Retinal pigment epithelial cell (primary cell): Measurements from ENCODE around the gene PAK6.
A peak's percentile ranks its signal among the peaks of the same experiment; 100 is the strongest.

Source experiments
- DNase-seq: peaks from one replicate; pipeline ENCODE4 v3.0.0-alpha.2; 2010; ENCODE audit warnings: low read depth
- H3K4me3 ChIP-seq: 2 replicates; pipeline ENCODE4 v1.5.1; 2011; ENCODE audit warnings: mild to moderate bottlenecking, low read length, control low read depth, moderate library complexity
- CTCF ChIP-seq: conservative IDR thresholded peaks from 2 replicates; pipeline ENCODE4 v1.5.1; 2011; ENCODE audit warnings: low read depth, low read length, control low read depth, inconsistent platforms

Gene PAK6

DNA sequence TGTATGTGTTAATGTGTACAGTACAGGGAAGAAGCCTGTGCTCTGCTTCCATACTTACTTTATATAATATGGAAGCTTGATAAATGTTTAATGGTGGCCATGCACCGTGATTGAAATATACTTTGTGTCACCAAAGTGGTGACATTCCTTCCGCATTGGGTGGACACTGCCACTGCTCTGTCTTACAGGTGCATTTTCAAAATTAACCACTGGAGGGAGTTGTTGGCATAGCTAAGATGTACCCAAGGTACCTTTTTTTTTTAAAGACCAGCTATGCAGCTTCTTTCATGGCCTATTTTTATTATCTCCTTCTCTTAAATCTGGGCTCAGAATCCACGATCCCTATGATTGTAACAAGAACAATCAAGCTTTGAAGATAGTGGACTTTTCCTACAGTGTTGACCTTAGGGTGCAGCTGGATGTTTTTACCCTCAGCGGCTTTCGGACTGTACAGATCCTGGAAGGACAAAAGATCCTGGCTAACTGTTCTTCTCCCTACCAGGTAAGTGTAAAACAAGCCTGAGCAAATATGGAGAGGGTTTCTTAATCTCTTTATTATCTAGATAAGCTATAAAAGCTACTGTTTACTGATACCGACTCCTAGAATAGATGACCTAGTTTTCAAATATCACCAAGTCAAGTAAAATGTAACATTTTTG, 21.6 kb upstream of the PAK6 start:
- peak; percentile 35 for DNase-seq
- TF ChIP-seq CTCF: peak; percentile 77
- H3K4me3 ChIP-seq: no peak overlapping the region

DNA sequence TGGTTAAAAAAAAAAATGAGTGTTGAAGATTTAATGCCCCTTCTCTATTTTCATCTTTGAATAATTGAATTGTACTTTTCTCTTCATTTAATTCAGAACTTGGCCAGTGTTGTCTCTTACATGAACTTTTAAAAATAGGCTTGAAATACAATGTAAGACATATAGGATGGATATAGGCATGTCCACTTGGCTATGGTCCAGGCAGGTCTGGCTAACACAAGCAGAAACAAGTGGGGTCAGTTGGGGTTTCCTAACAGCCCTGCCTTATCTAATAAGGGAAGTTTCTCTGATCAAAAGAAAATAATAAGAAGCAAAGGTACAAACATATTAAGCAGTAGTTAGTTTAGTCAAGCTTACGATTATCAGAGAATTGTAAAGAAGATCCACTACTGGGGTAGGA, 19.1 kb upstream of the PAK6 start:
- DNase-seq: no peak

GRCh38 chr15:40222131-40222530, 16.7 kb upstream of the PAK6 start:
- no peak for DNase-seq
- TF ChIP-seq CTCF: no peak
- H3K4me3 ChIP-seq: no peak overlapping the region

More for the DNA sequence above, 19.1 kb upstream of the PAK6 start:
- TF ChIP-seq CTCF: no peak
- no peak overlapping the region for H3K4me3 ChIP-seq

DNA sequence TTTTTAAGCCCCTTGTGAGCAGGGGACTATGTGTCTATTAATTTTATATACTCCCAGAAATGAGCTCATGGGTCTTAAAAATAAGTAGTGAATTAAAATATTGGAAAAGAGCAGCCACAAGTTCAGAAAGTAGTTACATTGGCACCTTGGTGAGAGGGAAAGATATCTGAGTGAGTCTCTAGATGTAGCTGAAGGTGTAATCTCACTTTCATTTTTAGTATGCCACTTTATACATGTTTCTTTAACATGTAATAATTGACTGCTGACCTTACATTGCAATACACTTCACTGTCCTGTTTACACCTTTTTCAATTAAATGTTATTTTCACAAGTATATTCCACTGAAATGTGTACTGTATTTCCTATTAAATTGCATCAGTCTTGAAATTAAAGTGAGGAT, 12.1 kb upstream of the PAK6 start:
- no peak for TF ChIP-seq CTCF
- no peak for DNase-seq
- no peak overlapping the region for H3K4me3 ChIP-seq

GRCh38 chr15:40229316-40229715, 9.5 kb upstream of the PAK6 start:
- no peak for DNase-seq
- H3K4me3 ChIP-seq: no peak overlapping the region
- TF ChIP-seq CTCF: no peak

DNA sequence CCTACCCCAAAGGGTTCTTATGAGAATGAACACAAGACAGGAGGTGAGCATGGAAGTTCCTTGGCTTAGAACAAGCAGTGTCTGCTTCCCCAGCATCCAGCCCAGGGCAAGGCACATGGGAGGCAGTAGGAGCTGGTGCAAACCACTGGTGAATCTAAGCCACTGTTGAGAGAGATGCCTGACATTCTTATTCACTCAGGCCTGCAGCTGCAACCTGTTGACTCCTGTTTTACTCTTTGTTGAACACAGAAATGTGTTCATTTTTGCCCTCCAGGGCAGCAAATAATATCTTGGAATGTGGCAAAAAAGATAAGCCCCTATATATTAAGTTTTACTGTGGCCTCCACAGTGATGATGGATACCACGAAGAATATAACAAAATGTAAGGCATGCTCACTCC, 8.9 kb upstream of the PAK6 start:
- no peak for DNase-seq
- TF ChIP-seq CTCF: no peak

DNA sequence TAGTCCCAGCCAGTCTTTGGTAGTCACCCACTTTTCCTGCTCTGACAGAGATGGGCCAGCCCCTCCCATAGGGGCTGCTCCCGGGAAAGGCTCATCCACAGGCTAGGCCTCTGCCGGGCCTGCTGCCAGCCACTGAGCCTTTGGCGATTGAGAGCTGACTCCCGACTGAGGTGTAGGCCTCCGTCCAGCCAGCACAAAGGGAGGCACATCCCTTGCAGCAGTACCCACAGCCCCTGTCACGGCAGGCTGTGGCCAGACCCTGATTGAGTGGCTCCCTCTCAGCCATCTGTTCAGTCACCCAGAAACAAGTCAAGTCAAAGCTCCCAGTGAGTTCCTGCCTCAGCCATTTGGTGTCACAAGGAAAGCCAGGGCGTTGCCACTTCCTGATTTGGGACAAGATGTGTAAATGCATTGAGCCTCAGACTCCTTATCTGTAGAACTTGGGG, 6.2 kb upstream of the PAK6 start:
- DNase-seq: no peak
- no peak for TF ChIP-seq CTCF

More for the DNA sequence above, 8.9 kb upstream of the PAK6 start:
- no peak overlapping the region for H3K4me3 ChIP-seq

More for the DNA sequence above, 6.2 kb upstream of the PAK6 start:
- no peak overlapping the region for H3K4me3 ChIP-seq
